NCI-H446 treated with DMSO at 0.1 percent for 48 hours (cell line): ENCODE results near the gene CLEC20A.

ENCODE experiments used
- DNase-seq: peaks from one replicate; lab custom pipeline; 2025; lab: John Stamatoyannopoulos, UW

The CLEC20A gene

DNA sequence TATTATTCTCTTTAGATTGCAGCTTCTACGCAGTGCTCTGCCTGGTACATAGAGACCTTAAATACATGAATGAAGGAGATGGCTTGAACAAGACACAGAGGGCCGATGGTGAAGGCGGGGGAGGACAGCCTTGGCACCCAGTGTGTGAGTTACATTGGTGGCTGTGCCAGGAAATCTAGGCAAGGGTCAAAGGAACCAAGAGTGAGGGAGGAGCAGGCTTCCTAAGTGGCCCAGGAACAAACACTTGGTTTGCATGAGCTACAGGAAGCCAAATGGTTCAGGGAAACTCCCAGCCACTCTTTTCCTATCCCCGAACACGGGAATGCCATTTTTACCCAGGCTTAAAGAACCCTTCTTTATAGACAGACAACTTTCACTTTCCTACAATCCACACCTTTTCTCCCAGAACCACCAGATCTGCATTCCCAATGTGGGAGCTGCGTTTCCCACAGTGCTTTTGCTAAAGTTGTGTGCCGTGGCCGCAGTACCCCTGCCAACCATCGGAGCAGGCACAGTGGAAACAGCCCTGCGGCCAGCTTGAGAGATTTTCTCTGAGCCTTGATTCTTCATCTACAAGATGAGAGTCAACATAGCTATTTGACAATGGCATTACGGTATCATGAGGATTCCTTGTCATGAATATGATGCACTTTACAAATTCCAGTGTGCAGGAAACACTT, 3.5 kb upstream of the CLEC20A start:
- no peak for DNase-seq

DNA sequence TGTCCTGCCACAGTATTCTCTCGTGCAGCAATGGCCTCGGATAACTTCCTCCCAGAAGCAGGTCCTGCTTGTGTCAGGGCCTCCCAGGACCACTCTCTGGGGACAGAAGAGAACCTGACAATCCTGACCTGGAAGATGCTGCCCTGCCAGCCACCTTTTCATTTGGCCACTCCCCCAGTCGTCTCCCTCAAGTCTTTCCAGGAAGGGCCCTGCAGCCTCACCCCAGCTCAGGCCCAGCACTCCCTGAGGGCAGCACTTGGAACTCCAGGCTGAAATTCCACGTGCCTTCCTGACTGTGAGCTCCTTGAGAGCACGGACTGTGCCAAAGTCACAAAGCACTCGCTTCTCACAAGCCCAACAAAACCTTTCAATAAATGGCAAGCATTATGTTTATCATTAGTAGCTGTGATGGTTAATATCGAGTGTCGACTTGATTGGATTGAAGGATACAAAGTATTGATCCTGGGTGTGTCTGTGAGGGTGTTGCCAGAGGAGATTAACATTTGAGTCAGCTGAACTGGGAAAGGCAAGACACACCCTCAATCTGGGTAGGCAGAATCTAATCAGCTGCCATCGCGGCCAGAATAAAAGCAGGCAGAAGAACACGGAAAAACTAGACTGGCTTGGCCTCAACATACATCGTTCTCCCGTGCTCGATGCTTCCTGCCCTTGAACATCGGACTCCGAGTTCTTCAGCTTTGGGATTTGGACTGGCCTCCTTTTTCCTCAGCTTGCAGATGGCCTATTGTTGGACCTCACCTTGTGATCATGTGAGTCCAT, 2.3 kb upstream of the CLEC20A start:
- DNase-seq: no peak

DNA sequence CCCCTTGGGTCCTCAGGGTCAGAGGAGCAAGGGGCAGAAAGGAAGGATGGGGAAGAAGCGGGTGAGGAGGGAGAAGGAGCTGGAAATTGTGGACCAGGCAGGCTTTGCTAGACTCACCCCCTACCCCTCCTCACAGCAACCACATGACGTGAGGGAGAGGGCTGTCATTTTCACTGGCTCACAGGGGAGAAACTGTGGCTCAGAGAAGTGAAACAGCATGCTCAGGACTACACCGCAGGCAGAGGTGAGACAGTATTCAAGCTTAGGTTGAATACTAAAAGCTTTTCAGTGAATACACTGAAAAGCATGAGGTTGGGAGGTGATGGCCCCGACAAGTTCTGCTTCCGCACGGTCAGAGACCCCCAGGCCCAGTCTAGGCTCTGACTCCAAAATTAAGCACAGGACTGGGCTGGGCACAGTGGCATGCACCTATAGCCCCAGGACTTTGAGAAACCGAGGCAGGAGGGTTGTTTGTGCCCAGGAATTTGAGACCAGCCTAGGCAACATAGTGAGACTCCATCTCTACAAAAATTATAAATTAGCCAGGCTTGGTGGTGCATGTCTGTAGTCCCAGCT, 1.2 kb upstream of the CLEC20A start:
- DNase-seq: no peak

DNA sequence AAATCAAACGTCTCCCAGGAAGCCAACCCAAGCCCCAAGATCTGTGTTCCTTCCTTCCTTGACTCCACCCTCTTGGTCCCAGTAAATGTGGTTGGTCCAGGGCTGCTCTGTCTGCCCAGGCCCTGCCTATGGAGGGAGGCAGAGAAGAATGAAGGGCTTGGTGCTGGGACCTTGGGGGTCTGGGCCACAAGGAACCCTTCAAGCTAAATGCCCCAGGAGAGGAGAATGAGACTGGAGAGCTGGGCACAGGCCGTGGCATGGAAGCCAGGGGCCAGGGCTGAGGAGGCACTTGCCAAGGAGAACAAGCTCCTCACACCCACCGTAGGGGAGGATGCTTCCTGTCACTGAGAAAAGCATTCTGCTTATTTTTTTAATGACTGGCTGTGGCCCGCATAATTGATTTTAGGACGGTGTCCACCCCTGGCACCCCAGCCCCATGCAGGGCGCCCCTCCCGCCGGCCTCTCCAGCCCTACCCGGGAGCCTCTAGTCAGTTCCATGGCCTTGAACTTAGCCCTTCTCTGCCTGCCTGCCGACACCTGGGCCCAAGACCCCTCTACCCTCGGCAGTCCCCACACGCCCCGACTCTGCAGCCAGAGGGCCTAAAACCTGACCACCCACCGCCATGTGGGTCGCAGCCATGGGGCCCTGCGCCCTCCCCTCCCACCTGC, 889 bp downstream of the CLEC20A start:
- DNase-seq: no peak

DNA sequence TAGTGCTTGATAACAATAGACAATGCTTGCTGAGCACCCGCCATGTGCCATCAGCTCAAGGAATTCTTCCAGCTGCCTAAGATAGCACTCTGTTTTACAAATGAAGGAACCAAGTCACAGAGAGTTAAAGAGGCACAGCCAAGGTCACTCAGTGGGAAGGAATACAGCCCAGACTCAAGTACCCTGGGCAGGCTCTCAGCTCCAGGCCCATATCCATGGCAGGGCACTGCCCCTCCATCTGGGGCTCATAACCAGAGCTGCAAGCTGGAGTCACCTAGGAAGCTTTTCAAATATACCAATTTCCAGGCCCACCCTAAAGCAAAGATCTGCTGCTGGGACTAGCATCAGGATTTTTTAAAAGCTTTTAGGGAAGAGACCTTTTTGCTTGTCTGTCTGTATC, 1.6 kb downstream of the CLEC20A start:
- DNase-seq: no peak

DNA sequence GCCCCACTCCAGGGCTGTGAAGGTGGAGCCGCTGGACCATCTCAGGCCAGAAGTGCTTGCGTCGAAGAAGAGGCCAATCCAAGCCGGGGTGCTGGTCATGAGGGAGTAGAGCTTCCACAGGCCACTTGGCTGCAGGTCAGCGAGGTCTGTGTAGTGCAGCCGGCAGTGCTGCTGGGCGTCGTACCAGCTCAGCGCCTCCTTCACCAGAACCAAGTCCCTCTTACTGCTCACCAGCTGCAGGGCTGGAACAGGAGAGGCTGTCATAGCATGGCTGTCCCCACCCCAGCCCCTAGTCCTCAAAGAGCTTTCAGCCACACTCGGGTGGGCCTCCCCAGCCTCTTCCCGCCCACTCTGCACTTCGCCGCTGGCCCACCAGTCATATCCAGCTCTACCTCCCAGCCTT, 2.2 kb downstream of the CLEC20A start:
- no peak for DNase-seq

DNA sequence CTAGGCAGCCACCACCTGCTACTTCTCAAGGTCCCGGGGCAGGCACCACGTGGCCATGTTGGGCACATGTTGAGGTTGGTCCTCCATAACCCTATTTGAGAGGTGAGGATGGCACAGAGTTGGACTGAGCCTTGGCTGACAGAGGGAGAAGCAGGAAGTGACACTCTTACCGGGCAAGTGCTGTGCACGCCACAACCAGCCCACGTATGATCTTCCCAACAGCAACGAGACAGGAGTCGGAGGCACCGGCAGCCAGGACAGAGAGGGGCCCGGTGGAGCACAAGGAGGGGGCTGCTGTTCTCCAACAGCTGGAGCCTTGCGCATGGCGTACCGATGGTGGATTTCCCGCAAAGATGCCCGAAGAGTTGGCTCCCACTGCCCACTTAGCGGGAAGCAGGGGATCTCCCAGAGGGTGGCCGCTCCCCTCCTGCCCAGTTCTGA, 3.4 kb downstream of the CLEC20A start:
- DNase-seq: no peak

DNA sequence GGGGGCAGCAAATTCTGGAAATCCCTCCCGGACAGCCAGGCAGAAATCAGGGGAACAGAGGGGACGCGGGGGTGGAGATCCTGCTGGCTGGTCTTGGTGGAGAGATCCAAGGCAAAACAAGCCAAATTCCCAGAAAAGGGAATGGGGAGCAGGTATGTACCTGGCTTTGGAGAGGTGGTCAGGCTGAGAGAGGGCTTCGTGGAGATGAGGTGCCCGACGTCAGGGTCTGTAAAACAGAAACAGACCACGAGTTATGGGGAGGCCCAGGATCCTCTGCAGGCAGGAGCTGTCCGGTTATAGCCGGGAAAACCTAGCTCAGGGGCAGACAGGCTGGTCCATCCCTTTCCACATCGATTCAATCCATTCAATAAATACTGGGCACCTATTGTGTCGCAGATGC, 4.4 kb downstream of the CLEC20A start:
- DNase-seq: no peak

DNA sequence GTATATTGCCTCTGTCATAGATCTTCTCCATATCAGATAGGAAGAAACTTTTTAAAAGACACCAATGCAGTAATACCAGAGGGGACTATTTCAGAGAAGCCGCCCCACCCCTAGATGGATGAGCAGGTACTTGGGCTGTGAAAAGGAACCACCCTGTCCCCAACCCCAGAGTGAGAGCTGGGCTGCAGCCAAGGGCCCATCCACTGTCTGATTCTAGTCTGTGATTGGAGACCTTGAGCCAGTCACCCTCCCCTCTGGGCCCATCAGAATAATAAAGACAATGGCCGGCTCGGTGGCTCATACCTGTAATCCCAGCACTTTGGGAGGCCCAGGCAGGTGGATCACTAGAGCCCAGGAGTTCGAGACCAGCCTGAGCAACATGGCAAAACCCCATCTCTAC, 5.0 kb downstream of the CLEC20A start:
- no peak for DNase-seq

DNA sequence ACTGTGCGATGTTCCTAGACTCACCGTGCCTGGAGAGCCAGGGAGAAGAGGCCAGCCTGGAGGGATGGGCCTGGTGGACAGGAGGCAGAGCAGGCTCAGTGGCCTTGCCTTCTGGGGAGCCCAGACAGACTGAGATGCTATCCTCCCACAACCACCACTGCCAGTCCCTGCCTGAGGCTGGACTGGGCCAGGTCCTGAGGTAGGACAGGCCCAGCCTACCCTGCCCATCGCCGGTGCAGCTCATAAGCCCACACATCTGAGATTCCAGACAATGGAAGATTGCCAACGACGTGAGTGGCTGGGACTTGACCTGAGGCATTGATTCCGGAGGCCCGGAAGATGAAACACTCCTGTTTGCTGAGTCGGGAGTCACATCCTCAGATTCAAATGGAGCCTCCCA, 5.8 kb downstream of the CLEC20A start:
- no peak for DNase-seq

DNA sequence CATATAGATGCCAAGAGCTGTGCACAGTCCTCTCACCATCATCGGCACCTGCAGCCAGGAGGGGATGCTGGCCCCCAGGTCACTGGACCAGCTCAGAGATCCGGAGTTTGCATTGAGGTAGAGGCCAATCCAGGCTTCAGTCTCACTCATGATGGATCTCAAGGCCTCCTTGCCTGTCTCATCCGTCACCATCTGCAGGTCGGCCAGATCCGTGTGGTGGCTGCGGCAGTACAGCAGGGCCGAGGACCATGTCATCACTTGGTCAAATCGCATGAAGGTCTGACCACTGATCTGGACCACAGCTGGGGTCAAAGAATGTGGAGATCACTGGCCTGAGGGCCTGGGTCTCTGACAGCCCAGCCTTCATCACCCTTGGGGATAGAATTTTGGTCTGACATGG, 6.6 kb downstream of the CLEC20A start:
- no peak for DNase-seq

DNA sequence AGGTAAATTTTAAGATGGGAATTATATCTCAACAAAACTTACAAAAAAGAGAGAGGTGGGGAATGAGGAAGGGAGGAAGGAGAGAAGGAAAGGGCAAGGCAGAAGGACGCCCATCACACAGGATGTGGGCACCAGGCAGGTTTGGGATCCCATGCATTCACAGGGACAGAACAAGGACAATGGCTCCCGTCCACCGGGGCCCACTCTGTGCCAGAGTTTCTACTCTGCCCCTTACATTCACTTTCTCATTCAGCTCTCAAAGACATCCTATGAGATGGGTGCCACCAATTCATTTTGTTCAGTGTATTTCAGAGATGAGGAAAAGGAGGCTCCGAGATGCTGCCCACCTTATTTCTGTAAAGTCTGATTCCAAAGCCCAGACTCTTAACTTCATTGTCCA, 7.4 kb downstream of the CLEC20A start:
- no peak for DNase-seq

DNA sequence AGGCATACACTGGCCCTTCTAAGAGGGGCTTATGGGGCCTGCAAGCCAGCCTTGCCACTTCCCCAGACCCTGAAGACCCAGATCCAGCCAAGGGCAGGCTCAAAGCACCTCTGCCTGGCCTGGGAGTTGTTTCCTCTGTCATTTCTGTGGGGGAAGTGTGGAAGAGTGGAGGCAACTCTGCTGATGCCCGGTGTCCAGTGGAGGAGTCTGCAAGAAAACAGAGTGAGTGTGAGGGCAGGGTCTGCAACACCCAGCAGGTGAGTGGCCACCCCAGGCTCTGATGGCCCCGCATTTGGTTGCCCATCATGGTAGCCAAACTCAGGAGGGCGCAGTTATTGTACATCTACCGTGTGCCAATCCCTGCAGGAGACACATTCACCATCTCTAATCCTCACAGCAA, 8.4 kb downstream of the CLEC20A start:
- DNase-seq: no peak

DNA sequence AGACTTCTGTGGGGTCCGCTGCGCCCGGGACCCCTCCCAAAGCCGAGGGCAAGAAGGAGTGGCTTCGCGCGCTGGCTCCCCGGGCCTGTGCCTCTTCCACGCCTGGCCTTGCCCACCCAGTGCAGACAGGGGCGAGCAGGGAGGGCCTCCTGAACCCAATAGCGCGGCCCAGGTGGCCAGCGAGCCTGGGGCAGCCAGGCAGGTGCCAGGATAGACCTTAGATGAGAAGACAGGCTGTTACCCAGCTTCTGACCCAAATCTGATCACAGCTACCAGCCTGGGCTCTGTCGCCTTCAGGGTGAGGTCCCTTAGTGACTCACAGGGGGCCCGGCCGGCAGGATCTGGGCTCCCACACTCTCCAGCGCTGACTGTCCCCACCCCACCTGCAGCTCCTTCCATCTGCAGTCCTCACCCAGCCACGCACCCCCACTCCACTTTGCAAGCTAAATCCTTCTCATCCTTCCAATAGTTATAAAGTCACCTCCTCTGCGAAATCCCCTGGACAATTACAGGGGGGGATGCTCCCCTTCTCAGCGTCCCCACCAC, 9.6 kb downstream of the CLEC20A start:
- DNase-seq: no peak

DNA sequence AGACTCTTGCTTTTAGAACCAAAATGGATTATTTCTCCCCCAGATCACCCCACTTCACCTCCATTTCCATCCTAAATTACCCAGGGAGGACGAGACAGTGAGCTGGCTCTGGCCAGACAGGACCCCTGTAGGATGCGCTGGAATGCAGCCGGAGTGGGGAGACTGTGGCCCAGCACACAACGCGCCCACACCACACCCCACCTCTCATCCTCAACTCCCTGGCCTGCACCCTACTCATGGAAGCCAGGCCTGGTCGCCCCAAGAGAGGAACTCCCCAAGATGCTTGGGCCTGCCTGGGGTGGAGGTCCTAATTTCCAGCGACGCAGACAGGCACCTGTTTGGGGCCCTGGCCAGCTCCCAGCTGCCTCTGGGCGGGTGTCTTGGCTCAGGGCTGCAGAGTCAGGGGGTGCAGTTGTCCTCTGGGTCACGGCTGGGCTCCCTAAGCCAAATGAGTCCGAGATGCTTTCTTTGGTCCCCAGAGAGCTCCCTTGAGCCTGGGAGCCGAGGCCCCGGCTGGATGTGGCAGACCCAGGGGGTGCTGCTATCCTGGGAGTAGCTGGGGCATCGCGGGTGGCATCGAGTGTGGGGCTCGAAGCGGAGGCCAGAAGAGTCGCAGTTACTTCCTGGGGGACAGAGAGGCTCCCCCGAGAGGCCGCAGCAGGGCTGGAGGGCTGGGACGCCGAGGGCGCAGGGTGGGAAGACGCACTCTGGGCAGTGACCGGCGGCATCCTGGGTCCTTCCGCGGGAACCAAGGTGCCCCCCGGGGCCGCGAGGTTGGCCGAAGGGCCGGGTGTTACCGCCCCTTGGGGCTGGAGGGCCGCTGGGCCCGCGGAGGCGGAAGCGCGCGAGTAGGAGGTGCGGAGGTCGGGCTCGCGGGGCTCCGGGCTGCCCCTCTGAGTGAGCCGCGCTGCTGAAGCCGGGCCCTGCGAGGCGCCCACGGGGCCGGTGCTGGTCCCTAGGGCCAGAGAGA, 10.4 kb downstream of the CLEC20A start:
- no peak for DNase-seq

DNA sequence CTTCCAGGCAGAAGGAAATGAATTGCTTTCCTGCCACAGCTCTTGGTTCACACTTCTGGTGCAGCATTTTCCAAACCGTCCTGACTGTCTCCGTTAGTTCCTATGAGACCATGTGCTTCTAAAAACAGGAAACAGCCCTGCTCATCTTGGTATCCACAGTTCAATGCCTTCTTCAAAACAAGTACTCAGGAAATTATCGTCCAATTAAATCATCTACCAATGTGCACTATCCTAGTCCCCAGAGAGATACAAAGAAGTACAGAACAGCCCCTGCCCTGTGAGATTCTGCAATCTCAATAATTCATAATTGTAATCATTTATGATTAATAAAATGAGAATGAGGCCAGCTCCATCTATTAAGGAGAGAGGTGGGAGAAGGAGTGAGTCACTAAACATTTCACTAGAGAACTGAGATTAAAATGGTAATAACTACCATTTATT, 11.2 kb downstream of the CLEC20A start:
- no peak for DNase-seq

DNA sequence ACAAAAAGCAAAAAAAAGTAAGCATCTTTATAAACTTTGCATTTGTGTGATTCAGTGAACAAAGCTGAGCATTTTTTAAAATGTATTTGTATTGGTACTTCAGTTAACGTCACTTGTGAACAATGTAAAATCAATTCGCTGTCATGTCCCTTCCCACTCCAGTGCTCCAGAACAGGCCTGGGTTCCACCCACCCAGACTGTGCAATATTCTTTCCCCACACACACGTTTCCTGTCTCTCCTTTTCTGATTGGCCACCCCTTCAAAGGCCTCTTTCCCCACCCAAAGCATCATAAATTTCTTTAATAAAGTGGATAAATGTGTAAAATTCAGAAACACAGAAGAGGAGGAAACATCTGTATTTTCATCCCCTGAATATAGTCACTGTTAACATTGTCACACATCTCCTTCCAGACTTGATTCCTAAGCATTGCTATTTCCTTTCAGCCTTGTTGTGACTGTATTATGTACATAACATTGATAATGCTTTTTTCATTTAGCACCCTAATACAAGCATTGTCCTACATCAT, 12.0 kb downstream of the CLEC20A start:
- DNase-seq: no peak

DNA sequence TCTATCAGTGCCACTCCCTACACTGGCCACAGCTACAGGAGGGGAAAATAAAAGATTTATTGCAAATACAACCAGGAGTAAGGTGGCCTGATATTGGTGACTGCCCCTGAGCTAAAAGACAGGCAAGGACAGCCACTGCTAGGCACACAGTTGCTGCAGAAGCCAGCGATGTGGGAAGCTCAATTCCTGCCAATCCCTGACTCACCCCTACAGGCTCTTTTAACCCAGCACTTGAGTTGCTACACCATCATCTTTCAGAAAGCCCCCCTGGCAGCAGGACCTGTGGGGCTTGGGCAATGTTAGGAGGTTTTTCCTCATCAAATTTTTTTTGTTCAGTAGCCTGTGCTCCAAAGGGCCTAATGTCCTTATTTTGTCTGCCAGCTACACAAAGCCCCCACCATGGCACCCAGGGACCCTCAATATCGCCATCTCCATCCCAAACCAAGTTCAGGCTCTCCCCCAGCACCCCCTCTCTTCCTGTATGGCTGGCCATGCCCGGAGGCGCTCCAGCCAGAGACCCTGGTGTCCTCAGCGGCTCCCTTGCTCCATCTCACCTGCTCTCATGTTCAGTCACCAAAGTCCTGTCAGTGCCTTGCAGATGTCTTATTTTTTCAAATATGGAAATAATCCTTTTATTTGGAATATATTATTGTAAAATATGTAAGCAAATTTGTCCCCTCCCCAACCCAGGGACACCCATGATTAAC, 13.4 kb downstream of the CLEC20A start:
- DNase-seq: no peak

DNA sequence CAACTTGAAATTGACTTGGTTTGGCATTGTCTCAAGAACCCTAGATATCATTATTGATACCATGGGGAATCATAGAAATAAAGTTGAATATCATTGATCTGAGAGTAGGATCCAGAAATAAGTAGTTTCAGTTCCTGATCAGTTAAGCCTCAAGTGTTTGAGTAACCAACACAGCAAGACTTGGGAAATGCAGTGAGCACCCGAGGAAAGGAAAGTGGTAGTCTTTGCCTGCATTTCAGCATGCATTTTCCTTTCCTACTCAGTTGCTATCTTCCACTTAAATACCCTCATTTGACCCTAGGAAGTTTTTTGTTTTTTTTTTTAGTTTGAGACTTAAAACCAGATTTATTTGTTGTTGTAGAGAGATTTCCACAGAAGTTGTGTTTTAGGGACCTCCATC, 18.9 kb downstream of the CLEC20A start:
- no peak for DNase-seq

DNA sequence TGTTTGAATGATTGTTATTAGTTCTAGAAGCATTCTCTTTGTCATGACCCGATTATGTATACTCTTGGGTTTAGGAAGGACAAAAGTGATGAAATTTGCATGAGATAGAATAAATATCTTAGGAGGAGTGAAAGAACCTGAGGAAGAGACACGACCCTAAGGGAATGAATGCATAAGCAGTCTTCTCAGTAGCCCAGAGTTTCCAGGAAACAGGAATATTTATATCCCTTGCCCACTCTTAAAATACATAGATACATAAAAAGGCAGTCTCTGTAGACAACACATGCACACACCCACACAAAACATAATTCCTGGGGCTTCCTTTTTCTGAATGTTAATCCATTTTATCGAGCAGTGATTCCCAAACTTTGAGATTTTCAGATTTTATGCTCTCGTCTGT, 19.4 kb downstream of the CLEC20A start:
- no peak for DNase-seq
